GM19467 (cell line): ENCODE measurements around the gene PHF12.
"Not testable (repeated sequence)": the region's sequence is repeated elsewhere in the genome, so short reads cannot be mapped to it uniquely, and the experiment has no call there.

Source experiments
- ATAC-seq: cut with Tn5 transposase; IDR thresholded peaks from one replicate; pipeline ENCODE4 v1.9.1; 2021; ENCODE audit warnings: mild to moderate bottlenecking, moderate library complexity; ENCODE audit not compliant: unreplicated experiment

PHF12 gene

GRCh38 chr17:28885951-28886350 lies 65.4 kb downstream of the PHF12 start:
- no peak for ATAC-seq

GRCh38 chr17:28885363-28885762 lies 66.0 kb downstream of the PHF12 start:
- ATAC-seq, result no peak

- ATAC-seq, result no peak
Observed at GRCh38 chr17:28883967-28884702, 67.2 kb downstream of the PHF12 start.

GRCh38 chr17:28882154-28882895 lies 69.0 kb downstream of the PHF12 start:
- ATAC-seq, result no peak

GRCh38 chr17:28881533-28882056 lies 69.7 kb downstream of the PHF12 start:
- no peak for ATAC-seq

- no peak for ATAC-seq
Observed at GRCh38 chr17:28880572-28880945, 70.8 kb downstream of the PHF12 start.

GRCh38 chr17:28879886-28880571 lies 71.3 kb downstream of the PHF12 start:
- ATAC-seq, result no peak

GRCh38 chr17:28878981-28879380 lies 72.3 kb downstream of the PHF12 start:
- no peak for ATAC-seq

- ATAC-seq, result no peak
Observed at GRCh38 chr17:28878158-28878910, 73.0 kb downstream of the PHF12 start.

- not testable (repeated sequence) for ATAC-seq
Observed at GRCh38 chr17:28877150-28877711, 74.1 kb downstream of the PHF12 start.

- ATAC-seq, result no peak
Observed at GRCh38 chr17:28875848-28876550, 75.3 kb downstream of the PHF12 start.

- no peak for ATAC-seq
Observed at GRCh38 chr17:28874750-28875149, 76.6 kb downstream of the PHF12 start.

- ATAC-seq, result no peak
Observed at GRCh38 chr17:28873839-28874238, 77.5 kb downstream of the PHF12 start.

- peak; percentile 91 for ATAC-seq
Observed at GRCh38 chr17:28871056-28871579, 80.2 kb downstream of the PHF12 start.

GRCh38 chr17:28867276-28867675 lies 84.0 kb downstream of the PHF12 start:
- ATAC-seq, result no peak

GRCh38 chr17:28865946-28866752 lies 85.2 kb downstream of the PHF12 start:
- ATAC-seq, result no peak

- ATAC-seq, result no peak
Observed at GRCh38 chr17:28864991-28865849, 86.1 kb downstream of the PHF12 start.

GRCh38 chr17:28863953-28864352 lies 87.4 kb downstream of the PHF12 start:
- ATAC-seq, result no peak
